Hematopoietic multipotent progenitor cell treated with erythropoietin and hydrocortisone succinate and interleukin-3 and kit ligand, for 17 days (in vitro differentiated cells): Measurements from ENCODE around the gene ARHGEF16.

Source experiments
- DNase-seq: peaks from one replicate; pipeline ENCODE4 v3.0.0-alpha.2; 2015; ENCODE audit warnings: low spot score

ARHGEF16 gene

DNA sequence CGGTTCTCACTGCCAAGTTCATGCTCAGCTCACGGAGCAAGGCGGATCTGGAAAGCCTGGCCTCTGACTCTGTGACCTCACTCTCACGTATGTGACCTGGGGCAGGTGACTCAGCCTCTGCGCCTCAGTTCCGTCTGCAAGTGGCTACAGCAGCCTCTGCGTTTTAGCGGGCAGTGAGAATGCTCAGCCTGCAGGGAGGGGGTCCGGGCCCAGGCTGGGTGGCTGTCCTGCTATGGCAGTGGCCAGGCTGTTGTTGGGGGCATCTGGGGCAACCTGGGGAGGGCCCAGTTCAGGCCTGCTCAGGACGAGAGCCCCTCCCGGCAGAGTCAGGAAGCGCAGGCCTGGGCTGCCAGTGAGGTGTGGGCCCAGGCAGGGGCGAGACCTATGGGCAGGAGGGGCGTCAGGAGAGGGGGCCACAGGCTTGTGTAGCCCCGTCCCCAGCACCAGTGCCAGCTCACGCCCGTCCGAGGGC lies 27.9 kb downstream of the ARHGEF16 start:
- DNase-seq: no peak

DNA sequence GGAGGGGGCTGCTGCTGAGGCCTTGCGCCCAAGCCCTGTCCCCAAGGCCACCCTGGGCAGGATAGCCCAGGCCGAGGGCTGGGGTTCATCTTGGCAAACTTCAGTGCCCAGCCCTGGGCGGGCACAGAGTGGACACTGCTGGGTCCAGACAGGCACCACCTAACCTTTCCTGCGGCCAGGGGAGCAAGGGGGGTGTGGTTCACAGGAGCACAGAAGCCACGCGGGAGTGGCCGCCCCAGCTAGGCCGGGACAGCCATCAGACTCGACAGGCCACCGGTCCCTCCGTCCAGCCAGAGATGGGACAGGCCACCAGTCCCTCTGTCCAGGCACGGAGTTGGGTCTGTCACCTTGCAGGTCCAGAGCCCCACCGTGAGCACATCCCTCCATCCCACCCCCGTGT lies 28.9 kb downstream of the ARHGEF16 start:
- DNase-seq: no peak

GRCh38 chr1:3483801-3484444 lies 29.5 kb downstream of the ARHGEF16 start:
- DNase-seq: peak; percentile 11

GRCh38 chr1:3485016-3485415 lies 30.6 kb downstream of the ARHGEF16 start:
- no peak for DNase-seq

GRCh38 chr1:3488432-3488831 lies 34.0 kb downstream of the ARHGEF16 start:
- no peak for DNase-seq

GRCh38 chr1:3490046-3490745 lies 35.7 kb downstream of the ARHGEF16 start:
- DNase-seq: no peak

DNA sequence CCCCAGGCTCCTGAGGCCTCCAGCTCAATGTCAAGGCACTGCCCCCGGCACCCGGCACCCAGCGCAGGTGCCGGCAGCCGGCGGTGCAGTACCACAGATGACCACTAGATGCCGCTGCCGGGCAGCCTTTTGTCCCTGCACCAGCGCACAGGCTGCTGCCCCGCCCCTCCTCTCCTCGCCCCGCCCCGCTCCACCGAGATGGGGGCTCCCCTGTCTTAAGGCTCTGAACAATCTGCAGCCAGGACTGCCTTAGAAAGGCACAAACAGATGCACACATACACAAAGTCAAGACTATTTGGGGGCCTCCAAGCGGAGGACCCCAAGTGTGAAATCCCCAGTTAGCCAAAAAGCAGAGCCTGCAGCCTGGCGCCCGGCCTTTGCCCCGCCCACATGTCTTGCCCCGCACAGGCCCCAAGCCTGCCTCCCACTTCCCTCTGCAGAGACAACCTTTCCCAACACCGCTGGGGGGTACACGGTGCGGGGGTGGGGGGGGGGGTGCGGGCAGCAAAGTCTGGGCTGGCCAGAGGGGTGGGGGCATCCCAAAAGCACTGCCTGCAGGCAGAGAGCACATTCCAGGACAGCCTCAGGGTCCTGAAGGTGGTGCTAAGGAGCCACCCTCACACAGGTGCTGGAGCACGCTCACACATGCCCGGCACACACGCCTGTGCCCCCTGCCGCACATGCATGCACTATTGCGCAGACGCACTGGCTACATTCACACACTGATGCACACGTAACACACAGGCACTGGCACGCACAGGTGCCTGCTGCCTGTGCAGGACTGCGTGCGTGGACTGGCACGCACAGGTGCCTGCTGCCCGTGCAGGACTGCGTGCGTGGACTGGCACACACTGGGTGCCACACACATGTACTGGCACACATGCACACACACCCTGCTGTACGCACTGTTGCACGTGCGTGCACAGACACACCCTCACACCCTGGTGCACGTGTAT lies 37.1 kb downstream of the ARHGEF16 start:
- peak; percentile 73 for DNase-seq

DNA sequence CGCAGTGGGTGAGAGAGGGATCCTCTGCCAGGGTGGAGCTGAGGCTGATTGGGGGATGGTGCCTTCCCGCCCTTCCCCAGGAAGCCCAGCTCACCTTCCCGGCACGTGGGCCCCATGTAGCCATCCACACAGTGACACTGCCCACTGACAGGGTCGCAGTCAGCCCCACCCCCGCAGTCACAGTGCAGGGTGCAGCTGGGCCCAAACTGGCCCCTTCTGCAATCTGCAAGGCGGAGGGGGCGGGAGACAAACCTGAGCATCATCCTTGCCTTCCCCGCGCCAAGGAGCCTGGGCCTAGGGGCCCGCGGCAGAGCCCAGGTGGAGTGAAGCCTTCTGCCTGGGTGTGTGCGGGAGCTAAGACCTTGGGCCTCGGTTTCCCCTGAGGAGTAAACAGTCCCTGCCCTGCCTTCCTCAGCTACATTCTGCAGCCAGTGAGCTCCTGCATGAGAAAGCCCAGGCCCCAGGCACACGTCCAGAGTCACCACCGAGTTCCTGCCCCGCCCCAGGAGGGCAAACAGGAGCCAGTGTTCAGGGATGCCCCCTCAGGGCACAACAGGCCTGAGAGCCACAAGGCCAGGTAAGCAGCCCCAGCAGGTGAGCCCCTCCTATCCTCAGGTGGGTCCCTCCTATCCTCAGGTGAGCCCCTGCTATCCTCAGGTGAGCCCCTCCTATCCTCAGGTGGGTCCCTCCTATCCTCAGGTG lies 38.2 kb downstream of the ARHGEF16 start:
- no peak for DNase-seq

DNA sequence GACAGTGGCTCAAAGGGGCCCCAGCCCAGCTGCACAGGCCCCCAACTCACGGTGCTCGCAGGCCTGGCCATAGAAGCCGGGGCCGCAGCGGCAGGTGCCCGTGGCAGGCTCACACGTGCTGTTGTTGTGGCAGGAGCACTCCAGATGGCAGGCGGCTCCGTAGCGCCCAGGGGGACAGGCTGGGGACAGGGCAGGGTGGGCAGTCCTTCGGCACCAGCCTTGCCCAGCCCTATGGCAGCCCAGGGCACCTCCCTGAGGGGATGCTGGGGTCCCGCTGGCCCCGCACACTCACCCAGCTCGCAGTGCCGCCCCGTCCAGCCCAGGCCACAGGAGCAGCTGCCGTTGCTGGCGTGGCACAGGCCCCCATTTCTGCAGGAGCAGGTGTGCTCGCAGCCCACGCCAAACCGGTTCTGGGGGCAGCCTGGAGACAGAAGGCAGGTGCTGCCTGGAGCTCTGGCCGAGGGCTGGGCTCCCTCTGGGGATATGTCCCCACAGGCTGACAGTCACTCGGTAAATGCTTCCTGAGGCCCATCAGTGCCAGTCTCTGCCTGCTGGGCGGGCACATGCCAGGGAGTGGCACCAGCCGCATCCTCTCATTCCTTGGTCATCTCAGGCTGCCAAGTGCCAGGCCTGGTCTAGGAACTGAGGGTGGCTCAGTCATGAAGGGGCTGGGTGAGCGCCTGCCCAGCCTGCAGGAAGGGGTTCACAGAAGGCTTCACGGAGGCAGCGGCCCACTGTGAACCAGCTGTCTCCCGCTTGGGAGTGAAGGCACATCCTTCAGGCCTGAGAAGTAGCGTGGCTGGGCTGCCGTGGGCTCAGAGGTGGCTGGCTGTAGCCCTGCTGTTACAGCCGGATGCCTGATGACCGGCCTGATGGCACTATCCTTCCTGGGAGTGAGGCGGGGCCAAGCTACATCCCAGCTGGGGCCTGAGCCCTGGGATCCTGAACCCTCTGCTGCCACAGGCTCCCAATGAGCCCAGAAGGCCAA lies 40.1 kb downstream of the ARHGEF16 start:
- no peak for DNase-seq

GRCh38 chr1:3495776-3496745 lies 41.6 kb downstream of the ARHGEF16 start:
- DNase-seq: no peak

DNA sequence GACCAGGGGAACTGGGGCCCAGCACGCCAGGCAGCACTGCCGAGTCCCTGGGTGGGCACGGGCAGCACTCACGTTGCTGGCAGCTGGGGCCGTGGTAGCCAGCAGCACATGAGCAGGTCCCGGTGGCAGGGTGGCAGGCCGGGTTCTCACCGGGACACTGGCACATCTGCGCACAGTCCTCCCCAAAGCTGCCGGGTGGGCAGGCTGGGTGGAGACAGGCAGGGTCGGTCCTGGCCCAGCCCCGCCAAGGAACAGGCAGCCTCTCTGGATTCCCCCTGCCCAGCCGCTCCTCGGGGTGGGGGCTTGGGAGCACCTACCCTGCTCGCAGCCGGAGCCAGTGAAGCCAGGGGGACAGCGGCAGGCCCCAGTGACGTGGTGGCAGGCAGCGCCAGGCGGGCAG lies 42.5 kb downstream of the ARHGEF16 start:
- no peak for DNase-seq

DNA sequence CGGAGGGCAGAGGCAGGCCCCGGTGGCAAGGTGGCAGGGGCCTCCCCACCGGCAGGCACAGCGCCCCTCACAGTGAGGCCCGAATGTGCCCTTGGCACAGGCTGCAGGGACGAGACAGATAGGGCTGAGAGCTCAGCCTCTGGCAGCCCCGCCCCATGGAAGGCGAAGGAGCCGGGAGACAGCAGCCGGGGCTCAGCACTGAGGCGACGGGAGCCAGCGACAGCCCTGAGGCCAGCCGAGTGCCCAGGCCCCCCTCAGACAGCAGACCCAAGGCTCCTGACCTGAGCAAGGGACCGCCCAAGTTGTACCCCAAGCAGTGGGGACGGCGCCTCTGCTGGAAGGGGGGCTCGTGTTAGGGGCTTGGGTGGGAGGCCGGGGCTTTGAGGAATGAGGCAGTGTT lies 43.1 kb downstream of the ARHGEF16 start:
- DNase-seq: no peak

GRCh38 chr1:3498246-3498930 lies 43.9 kb downstream of the ARHGEF16 start:
- DNase-seq: no peak

GRCh38 chr1:3498986-3499385 lies 44.5 kb downstream of the ARHGEF16 start:
- no peak for DNase-seq

DNA sequence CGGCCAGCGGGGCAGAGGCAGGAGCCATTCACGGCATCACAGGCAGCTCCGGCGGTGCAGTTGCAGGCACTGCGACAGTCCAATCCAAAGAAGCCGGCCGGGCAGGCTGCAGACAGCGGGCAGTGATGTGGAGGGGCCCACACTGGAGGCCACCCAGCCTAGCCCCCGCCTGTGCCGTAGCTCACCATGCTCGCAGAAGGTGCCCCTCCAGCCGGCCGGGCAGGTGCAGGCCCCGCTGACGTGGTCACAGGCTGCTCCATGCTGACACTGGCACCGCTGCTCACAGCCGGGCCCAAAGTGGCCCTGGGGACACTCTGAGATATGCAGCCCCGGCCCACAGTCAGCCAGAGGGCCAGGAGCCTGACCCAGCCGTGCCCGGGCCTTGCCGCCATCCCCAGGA lies 45.1 kb downstream of the ARHGEF16 start:
- no peak for DNase-seq

DNA sequence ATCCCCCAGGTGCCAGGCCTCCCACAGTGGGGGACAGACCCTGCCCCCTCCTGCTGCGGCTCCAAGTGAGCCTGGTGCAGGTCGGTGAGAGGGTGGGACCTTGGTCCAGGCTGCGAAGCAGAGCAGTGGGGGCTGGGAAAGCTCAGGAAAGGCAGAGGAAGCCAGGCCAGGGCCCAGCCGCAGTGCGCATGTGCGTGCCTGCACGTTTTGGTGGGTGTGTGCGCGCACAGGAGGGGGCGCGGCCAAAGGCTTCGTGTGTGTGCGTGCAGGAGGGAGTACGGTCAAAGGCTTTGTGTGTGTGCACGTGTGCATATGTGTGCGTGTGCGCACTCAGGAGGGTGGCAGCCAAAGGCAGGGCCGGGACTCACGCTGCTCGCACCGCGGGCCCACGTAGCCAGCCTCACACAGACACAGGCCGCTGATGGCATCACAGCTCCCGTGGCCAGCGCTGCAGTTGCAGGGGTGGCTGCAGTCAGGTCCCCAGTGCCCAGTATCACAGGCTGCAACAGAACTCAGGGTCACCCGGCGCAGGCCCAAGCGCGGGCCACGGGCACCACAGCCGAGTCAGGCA lies 45.9 kb downstream of the ARHGEF16 start:
- DNase-seq: no peak

DNA sequence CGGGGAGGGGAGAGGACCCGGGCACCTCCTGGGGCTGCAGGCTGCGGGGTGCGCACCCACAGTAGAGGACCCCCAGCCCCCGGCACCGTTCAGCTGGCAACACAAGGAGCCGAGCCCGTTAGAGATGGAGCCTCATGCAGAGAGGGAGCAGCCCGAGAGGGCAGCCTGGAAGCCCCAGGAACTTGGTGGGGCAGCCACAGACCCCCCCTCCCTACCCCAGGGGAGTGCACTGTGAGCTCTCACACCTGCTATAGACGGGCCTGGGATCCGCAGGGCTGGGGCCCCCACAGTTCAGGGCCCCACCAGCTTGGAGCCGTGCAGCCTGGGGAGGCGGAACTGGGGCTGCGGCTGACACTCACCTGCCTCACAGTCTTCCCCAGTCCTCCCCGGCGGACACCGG lies 47.0 kb downstream of the ARHGEF16 start:
- DNase-seq: no peak

GRCh38 chr1:3501856-3502640 lies 47.6 kb downstream of the ARHGEF16 start:
- DNase-seq: peak; percentile 23
